ENCODE results near the gene TAS1R1. TPM values are rescaled to one million over a fixed set of nuclear protein-coding genes. Genes with fewer than 3 reads are reported as not detected.

The TAS1R1 gene
- total RNA-seq, 4 donors from 2014 or later: not detected

DNA sequence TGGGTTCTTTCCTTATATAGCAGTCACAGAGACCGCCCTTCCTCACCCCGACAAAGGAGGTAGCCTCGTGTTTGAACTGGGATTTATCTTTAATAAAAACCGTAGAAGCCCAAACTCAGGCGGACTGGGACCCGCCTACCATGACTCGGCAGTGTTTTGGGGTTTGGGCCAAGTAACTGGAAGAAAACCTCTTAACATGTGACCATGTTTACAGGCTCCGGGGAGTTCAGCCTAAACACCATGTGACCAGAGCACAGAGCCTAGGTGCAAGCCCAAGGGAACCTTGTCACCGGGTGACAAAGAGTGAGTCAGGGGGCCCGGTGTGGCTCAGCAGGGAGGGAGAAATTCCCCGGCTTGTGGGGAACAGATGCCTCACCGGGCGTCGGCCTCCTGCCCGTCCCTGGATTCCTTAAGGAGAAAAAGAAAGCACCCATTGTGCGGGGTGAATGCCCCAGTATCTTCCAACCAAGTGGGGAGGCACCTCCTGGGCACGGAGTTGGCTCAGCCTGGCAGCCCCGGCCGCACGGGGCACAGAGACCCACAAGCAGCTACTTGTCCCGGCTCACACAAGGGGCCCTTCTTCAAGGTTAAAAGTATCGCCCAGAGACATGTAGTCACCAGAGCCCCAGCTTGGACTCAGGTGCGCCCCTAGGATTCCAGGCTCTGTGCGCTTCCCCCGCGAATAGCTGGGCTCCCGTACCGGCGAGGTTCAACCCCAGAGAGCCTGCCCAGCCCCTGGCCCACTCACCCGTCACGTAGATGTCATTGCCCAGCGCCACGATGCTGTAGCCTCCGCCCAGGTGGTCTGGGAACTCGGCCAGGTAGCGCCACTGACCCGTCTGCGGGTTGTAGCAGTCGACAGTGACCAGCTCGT lies 46.2 kb downstream of the TAS1R1 start:
- Histone ChIP-seq H3K4me3 (replicated peaks in 1 of 3) (peak overlapping the region; percentile 62 to 92 (median 91)), H3K27me3 (no peaks in the 10 kb centered on the region), H3K36me3 (peaks cover 17 to 27% of the 10 kb centered on the region in 2 donors), H3K27ac (peak overlapping the region; percentile 98 to 99 (median 99)), H3K9me3 (no peaks in the 10 kb centered on the region), H3K4me1 (peaks cover 39 to 62% of the 10 kb centered on the region in 2 donors)
- intact Hi-C loops (cut with DNase I): loop anchor here (2.0 kb wide), 1 partner anchor 14 kb away; no protein-coding TSS in a partner anchor
- DNase-seq: peak; percentile 80 to 87
- TF ChIP-seq POLR2A (IDR thresholded peaks at IDR 0.05): peak; percentile 40 to 80
- TF ChIP-seq, protein P1, sequence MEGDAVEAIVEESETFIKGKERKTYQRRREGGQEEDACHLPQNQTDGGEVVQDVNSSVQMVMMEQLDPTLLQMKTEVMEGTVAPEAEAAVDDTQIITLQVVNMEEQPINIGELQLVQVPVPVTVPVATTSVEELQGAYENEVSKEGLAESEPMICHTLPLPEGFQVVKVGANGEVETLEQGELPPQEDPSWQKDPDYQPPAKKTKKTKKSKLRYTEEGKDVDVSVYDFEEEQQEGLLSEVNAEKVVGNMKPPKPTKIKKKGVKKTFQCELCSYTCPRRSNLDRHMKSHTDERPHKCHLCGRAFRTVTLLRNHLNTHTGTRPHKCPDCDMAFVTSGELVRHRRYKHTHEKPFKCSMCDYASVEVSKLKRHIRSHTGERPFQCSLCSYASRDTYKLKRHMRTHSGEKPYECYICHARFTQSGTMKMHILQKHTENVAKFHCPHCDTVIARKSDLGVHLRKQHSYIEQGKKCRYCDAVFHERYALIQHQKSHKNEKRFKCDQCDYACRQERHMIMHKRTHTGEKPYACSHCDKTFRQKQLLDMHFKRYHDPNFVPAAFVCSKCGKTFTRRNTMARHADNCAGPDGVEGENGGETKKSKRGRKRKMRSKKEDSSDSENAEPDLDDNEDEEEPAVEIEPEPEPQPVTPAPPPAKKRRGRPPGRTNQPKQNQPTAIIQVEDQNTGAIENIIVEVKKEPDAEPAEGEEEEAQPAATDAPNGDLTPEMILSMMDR (IDR thresholded peaks at IDR 0.05): no peak
- WGBS, 2 donors: 0 to 1% methylated on average over 21 to 27 of the region's 40 CpGs

DNA sequence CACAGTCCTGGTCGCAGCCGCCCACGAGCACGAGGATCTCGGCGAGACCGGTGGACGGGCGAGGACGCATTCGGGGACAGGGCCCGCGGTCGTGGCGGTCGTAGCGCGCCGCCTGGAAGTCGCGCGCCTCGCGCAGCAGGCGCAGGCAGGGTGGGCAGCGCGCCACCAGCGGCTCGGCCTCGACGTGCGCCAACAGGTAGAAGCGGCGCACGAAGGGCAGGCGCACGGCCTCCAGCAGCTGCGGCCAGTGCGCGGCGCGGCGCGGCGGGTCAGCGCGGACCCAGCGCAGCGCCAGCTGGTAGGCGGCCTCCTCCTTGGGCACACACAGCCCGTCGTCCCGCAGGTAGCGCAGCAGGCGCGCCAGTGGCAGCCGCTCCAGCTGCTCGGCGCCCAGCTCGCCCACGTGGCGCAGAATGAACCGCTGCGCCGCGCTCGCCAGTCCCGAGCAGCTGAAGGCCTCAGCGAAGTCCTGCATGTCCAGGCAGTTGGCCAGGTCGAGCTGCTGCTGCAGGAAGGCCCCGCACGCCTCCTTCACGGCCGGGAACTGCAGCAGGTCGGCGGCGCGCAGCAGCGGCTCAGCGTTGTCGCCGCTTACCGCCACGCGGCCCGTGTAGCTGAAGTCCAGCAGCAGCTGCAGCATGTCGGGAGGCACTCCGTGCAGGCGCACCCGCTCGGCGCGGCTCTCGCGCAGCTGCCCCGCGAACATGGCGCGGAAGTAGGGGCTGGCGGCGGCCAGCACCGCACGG lies 47.0 kb downstream of the TAS1R1 start:
- Histone ChIP-seq H3K27ac (peak overlapping the region; percentile 98 to 99 (median 99)), H3K36me3 (peaks cover 12 to 20% of the 10 kb centered on the region in 2 donors), H3K9me3 (no peaks in the 10 kb centered on the region), H3K4me1 (peaks cover 41 to 57% of the 10 kb centered on the region in 2 donors), H3K27me3 (no peaks in the 10 kb centered on the region), H3K4me3 (replicated peaks in 1 of 3) (peak overlapping the region; percentile 62 to 92 (median 91))
- intact Hi-C loops (cut with DNase I): loop anchor here (2.0 kb wide), 1 partner anchor 13 kb away; no protein-coding TSS in a partner anchor
- peak in 1 of 2 donors; percentile 47 for TF ChIP-seq POLR2A (IDR thresholded peaks at IDR 0.05)
- TF ChIP-seq, protein P1 (IDR thresholded peaks at IDR 0.05): no peak
- peak; percentile 57 to 61 for DNase-seq
- 0% methylated on average over 5 to 6 of the region's 103 CpGs for WGBS, 2 donors

DNA sequence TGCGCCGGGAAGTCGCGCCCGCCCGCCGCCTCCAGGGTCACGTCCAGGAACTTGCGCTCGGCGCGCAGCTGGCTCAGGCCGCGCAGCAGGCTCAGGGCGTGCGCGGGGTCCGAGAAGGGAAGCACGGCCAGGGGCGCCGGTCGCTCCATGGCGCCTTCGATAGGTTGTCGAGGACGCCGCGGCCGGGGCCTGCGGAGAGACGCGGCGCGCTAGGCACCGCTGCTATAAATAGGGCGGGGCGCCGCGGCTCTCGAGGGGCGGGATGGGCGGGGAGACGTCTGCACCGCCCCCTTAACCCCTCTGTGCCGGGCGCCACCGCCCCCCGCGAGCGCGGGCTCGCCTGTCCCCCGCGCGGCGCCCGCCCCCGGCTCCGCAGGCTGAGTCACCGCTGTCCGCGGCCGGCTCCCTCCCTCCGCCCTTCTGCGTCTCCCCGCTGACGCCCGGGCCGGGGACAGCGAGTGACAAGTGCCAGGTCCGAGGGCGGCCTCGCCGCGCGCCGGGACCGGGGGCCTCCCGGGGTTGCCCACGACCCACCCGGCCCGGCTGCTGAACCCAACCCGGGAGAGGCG lies 47.6 kb downstream of the TAS1R1 start, which contains the start of gene KLHL21:
KLHL21 (minus strand) TSS at position 201 of the 569 bp plus-strand sequence; CDS start at position 149, 52 bp downstream.
- Histone ChIP-seq H3K27ac (peak within 1 kb of the TSS; percentile 98 to 99 (median 99)), H3K36me3 (peaks cover 8 to 13% of the 10 kb centered on the region in 2 donors), H3K4me1 (peaks cover 39 to 53% of the 10 kb centered on the region in 2 donors), H3K27me3 (no peaks in the 10 kb centered on the region), H3K9me3 (no peaks in the 10 kb centered on the region), H3K4me3 (replicated peaks in 1 of 3) (peak within 1 kb of the TSS; percentile 62 to 92 (median 91))
- peak; percentile 90 to 93 for DNase-seq
- 0 to 1% methylated on average over 1 to 44 of the region's 84 CpGs for WGBS, 2 donors
- intact Hi-C loops (cut with DNase I): no loop called here
- peak; percentile 38 to 92 for TF ChIP-seq POLR2A (IDR thresholded peaks at IDR 0.05)
- TF ChIP-seq, protein P1 (IDR thresholded peaks at IDR 0.05): no peak

DNA sequence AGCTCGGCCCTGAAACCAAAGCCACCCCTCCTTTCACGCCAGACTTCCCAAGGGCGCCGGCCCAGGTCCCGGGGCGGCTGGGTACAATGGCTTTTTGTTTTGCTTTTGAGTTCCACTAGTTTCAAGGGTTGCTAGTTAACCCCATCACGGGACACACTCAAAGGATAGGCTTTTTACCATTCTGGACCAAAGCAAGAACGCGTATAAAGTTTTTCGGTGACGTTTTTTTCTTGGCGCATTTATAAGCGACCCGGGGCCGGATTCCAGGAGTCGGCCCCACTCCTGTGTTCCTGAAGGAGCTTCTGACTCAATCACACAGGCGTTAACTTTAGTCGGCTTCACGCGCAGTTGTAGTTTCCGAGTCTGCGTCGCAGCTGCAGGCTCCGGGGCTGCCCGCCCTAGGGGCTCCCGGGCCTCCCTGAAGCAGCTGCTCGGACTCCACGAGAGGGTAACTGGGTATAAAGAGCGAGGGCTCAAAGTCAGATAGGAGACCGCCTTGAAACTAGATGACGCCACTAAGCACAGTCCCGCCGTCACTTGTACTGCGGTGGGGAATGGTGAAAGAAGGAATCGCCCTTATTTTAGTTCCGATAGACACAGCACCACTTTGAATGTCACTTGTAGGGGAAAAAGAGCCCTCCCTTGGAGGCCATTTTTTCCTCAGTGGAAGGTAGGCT lies 48.3 kb downstream of the TAS1R1 start:
- H3K36me3 ChIP-seq: peaks cover 3 to 7% of the 10 kb centered on the region in 2 donors
- H3K27ac ChIP-seq: peak overlapping the region; percentile 98 to 99 (median 99)
- TF ChIP-seq, protein P1 (IDR thresholded peaks at IDR 0.05): no peak
- peak in 1 of 2 donors; percentile 15 for TF ChIP-seq POLR2A (IDR thresholded peaks at IDR 0.05)
- DNase-seq: peak in 1 of 2 donors; percentile 62
- peak overlapping the region in 2 of 3 donors; percentile 67 to 92 for H3K4me3 ChIP-seq (replicated peaks in 1 of 3)
- peaks cover 37 to 47% of the 10 kb centered on the region in 2 donors for H3K4me1 ChIP-seq
- 3 to 7% methylated on average over 29 to 33 of the region's 36 CpGs for WGBS, 2 donors
- intact Hi-C loops (cut with DNase I): no loop called here
- H3K9me3 ChIP-seq: no peaks in the 10 kb centered on the region
- H3K27me3 ChIP-seq: no peaks in the 10 kb centered on the region
